RWPE1 (cell line): ENCODE results near the gene TP63.

Experiments
- CTCF ChIA-PET: fragments of 350-600 bp; sonication (Branson Sonifier 250); formaldehyde crosslinking; extraction: SDS; loops from one replicate; lab custom pipeline; 2021; lab: Yijun Ruan, JAX
- POLR2A ChIA-PET: fragments of 400-600 bp; formaldehyde crosslinking; extraction: SDS; loops from one replicate; lab custom pipeline; 2020; ENCODE audit warnings: antibody characterized with exemption; ENCODE audit not compliant: low non-redundant PET; lab: Yijun Ruan, JAX
- DNase-seq: peaks from one replicate; pipeline ENCODE4 v3.0.0; 2012; ENCODE audit warnings: low spot score
- H3K27ac ChIP-seq: fragments of 450-650 bp; 2 replicates; pipeline ENCODE4 v1.5.1; 2017
- CTCF ChIP-seq: fragments of 450-650 bp; conservative IDR thresholded peaks from 2 replicates; pipeline ENCODE4 v1.5.1; 2017; ENCODE audit warnings: low read depth, mild to moderate bottlenecking

Gene TP63

GRCh38 chr3:189824629-189825312, 193.6 kb downstream of the TP63 start:
- CTCF ChIA-PET: interaction anchor here (0.8 kb wide), 1 partner anchor 26 kb away, joined by 3 read pairs; no protein-coding TSS in a partner anchor
- H3K27ac ChIP-seq: peak overlapping the region; percentile 100
- peak; percentile 89 for DNase-seq
- no peak for TF ChIP-seq CTCF
- POLR2A ChIA-PET: interaction anchor here (0.8 kb wide), 1 partner anchor 9 kb away, joined by 4 read pairs; no protein-coding TSS in a partner anchor

- ChIA-PET CTCF (interaction anchor here (1.9 kb wide), 1 partner anchor 122 kb away, joined by 7 read pairs; no protein-coding TSS in a partner anchor), POLR2A (no interaction called here)
- TF ChIP-seq CTCF: no peak
- DNase-seq: no peak
- H3K27ac ChIP-seq: no peak overlapping the region
These were observed 195.4 kb downstream of the TP63 start for GRCh38 chr3:189826566-189826965.

- POLR2A ChIA-PET: no interaction called here
- CTCF ChIA-PET: interaction anchor here (1.9 kb wide), 1 partner anchor 121 kb away, joined by 7 read pairs; no protein-coding TSS in a partner anchor
- TF ChIP-seq CTCF: no peak
- H3K27ac ChIP-seq: no peak overlapping the region
- DNase-seq: no peak
These were observed 195.9 kb downstream of the TP63 start for GRCh38 chr3:189827108-189827507.

GRCh38 chr3:189830401-189830800, 199.2 kb downstream of the TP63 start:
- H3K27ac ChIP-seq: no peak overlapping the region
- TF ChIP-seq CTCF: no peak
- POLR2A ChIA-PET: no interaction called here
- CTCF ChIA-PET: interaction anchor here (0.9 kb wide), 1 partner anchor 561 kb away, joined by 3 read pairs; no protein-coding TSS in a partner anchor
- DNase-seq: no peak

GRCh38 chr3:189833266-189833665, 202.1 kb downstream of the TP63 start:
- CTCF ChIA-PET: interaction anchor here (0.6 kb wide), 1 partner anchor 193 kb away, joined by 3 read pairs; no protein-coding TSS in a partner anchor
- no peak for DNase-seq

GRCh38 chr3:189833996-189834395, 202.8 kb downstream of the TP63 start:
- ChIA-PET CTCF (no interaction called here), POLR2A (interaction anchor here (0.6 kb wide), 1 partner anchor 9 kb away, joined by 4 read pairs; no protein-coding TSS in a partner anchor)
- no peak for TF ChIP-seq CTCF
- peak; percentile 69 for DNase-seq
- H3K27ac ChIP-seq: peak overlapping the region; percentile 38; the same call in 1 of the 2 replicates

More at GRCh38 chr3:189833266-189833665, 202.1 kb downstream of the TP63 start:
- POLR2A ChIA-PET: no interaction called here
- H3K27ac ChIP-seq: no peak overlapping the region
- TF ChIP-seq CTCF: no peak
